K562 (cell line): Measurements from ENCODE around the gene SLC66A3. TPM values are rescaled to one million over a fixed set of nuclear protein-coding genes. Genes with fewer than 3 reads are reported as not detected.
A peak's percentile ranks its signal among the peaks of the same experiment; 100 is the strongest.

Experiments
- CHD2 ChIP-seq: IDR thresholded peaks from 2 replicates; pipeline ENCODE4 v1.6.1; 2011; ENCODE audit warnings: low read depth, low read length
- E2F3 ChIP-seq: fragments of 250-450 bp; sonication (Bioruptor Pico); IDR thresholded peaks from 2 replicates; pipeline ENCODE4 v1.4.0; 2020; ENCODE audit warnings: mild to moderate bottlenecking
- ETV6 ChIP-seq, 3 experiments: fragments of 150-350 bp in 1 of 3; sonication (generic) in 1 of 3; formaldehyde crosslinking in 1 of 3; IDR thresholded peaks; 2 replicates each; pipeline versions ENCODE4 v1.6.1 to v1.8.0; 2014 to 2022; ENCODE audit warnings: borderline replicate concordance in 2 of 3, low read depth in 2 of 3, antibody characterized with exemption in 1 of 3, low read length in 1 of 3, mild to moderate bottlenecking in 1 of 3, missing genetic modification reagents in 1 of 3
- FOXP1 ChIP-seq: sonication (generic); formaldehyde crosslinking; IDR thresholded peaks from 2 replicates; pipeline ENCODE4 v1.8.0; 2022; ENCODE audit warnings: mild to moderate bottlenecking, missing genetic modification reagents
- GABPB2 ChIP-seq: fragments of 250-450 bp; sonication (Bioruptor Pico); conservative IDR thresholded peaks from 2 replicates; pipeline ENCODE4 v1.5.1; 2021; ENCODE audit warnings: mild to moderate bottlenecking
- HBP1 ChIP-seq: fragments of 450-650 bp; formaldehyde crosslinking; IDR thresholded peaks from 2 replicates; pipeline ENCODE4 v1.4.0; 2022; ENCODE audit warnings: missing genetic modification characterization
- HDAC1 ChIP-seq, 2 experiments: fragments of 450-650 bp; IDR thresholded peaks; 2 replicates each; pipeline ENCODE4 v1.6.1; 2016 to 2017; ENCODE audit warnings: inconsistent platforms in 1 of 2, mild to moderate bottlenecking in 1 of 2, moderate library complexity in 1 of 2
- HMGN3 ChIP-seq: IDR thresholded peaks from 2 replicates; pipeline ENCODE4 v1.6.1; 2011; ENCODE audit warnings: borderline replicate concordance, low read depth, mild to moderate bottlenecking, mixed read lengths, low read length; ENCODE audit not compliant: insufficient read length; ENCODE audit errors: extremely low read depth
- HOMEZ ChIP-seq: fragments of 250-450 bp; sonication (Bioruptor Pico); IDR thresholded peaks from 2 replicates; pipeline ENCODE4 v1.4.0; 2020; ENCODE audit warnings: mild to moderate bottlenecking, moderate library complexity
- ILK ChIP-seq: fragments of 450-650 bp; IDR thresholded peaks from 2 replicates; pipeline ENCODE4 v1.6.1; 2016; ENCODE audit warnings: missing genetic modification characterization, low read depth, mild to moderate bottlenecking, missing compliant biosample characterization, moderate library complexity, borderline replicate concordance
- IRF1 ChIP-seq: sonication (generic); formaldehyde crosslinking; IDR thresholded peaks from 2 replicates; pipeline ENCODE4 v1.8.0; 2022; ENCODE audit warnings: missing genetic modification reagents, mild to moderate bottlenecking, borderline replicate concordance
- MAZ ChIP-seq, 2 experiments: fragments of 450-650 bp in 1 of 2; sonication (generic) in 1 of 2; formaldehyde crosslinking; IDR thresholded peaks in 1 of 2; conservative IDR thresholded peaks in 1 of 2; 2 replicates each; pipeline versions ENCODE4 v1.4.0 to v1.5.0; 2020; ENCODE audit warnings: mild to moderate bottlenecking in 1 of 2, missing genetic modification reagents in 1 of 2
- NCOA4 ChIP-seq: fragments of 450-650 bp; IDR thresholded peaks from 2 replicates; pipeline ENCODE4 v1.6.1; 2018; ENCODE audit warnings: mild to moderate bottlenecking; ENCODE audit not compliant: partially characterized antibody
- POLR2AphosphoS2 ChIP-seq: IDR thresholded peaks from 2 replicates; pipeline ENCODE4 v1.6.1; 2012; ENCODE audit warnings: low read length, improper control_type of control experiment
- SPI1 ChIP-seq: IDR thresholded peaks from 2 replicates; pipeline ENCODE4 v1.6.1; 2011; ENCODE audit warnings: low read depth, low read length, control low read depth, borderline replicate concordance
- ZFP36 ChIP-seq: fragments of 150-350 bp; IDR thresholded peaks from 2 replicates; pipeline ENCODE4 v1.6.1; 2018; ENCODE audit warnings: low read length, low read depth; ENCODE audit not compliant: partially characterized antibody
- ZNF347 ChIP-seq: fragments of 450-650 bp; formaldehyde crosslinking; IDR thresholded peaks from 2 replicates; pipeline ENCODE4 v1.4.0; 2020; ENCODE audit warnings: low read depth, mild to moderate bottlenecking, moderate library complexity
- ZNF609 ChIP-seq: sonication (generic); formaldehyde crosslinking; IDR thresholded peaks from 2 replicates; pipeline ENCODE4 v1.8.1; 2023; ENCODE audit warnings: missing genetic modification reagents, mild to moderate bottlenecking, borderline replicate concordance
- polyA plus RNA-seq, 8 experiments: library from polyadenylated mRNA; depleted of rRNA in 4 of 8; stranded (reverse) in 5 of 8; unstranded in 3 of 8; fragments of >200 nt; fragmentation: Nextera tagmentation in 2 of 8; fragmentation: Illumina TruSeq in 1 of 8; extraction: Ambion mirVana in 2 of 8; extraction: Trizol in 1 of 8; gene quantifications; 2 replicates each; pipeline versions ENCODE4 v1.2.1 to v1.2.3, GENCODE V29; 2011 to 2014; ENCODE audit warnings: inconsistent platforms in 1 of 8, missing spikeins in 1 of 8
- total RNA-seq, 7 experiments: library from RNA; depleted of rRNA in 6 of 7; stranded (reverse); fragments of >200 nt in 6 of 7; fragmentation: Illumina TruSeq in 2 of 7; extraction: Trizol in 2 of 7; gene quantifications; 2 replicates each; pipeline versions ENCODE4 v1.2.1 to v1.2.3, GENCODE V29; 2011 to 2021; ENCODE audit warnings: low replicate concordance in 1 of 7

The SLC66A3 gene
- total and polyA plus RNA-seq, 9 of the 15 experiments (the other 6 are each of a cell fraction or from before 2014, with no cell fraction given): 2.8 to 30.0 (median 9.1) TPM

- TF ChIP-seq ZNF609 (CRISPR knock-in tag) (no peak), MAZ (CRISPR knock-in tag; conservative IDR thresholded peaks at IDR 0.05 in 1 of 2, IDR thresholded peaks at IDR 0.05 in 1 of 2) (0 out of 4 replicates have a peak, but pooled peaks of 1 of the 2 experiments have one; percentile 46), POLR2AphosphoS2 (no peak), HDAC1 (IDR thresholded peaks at IDR 0.05) (no peak), HOMEZ (CRISPR knock-in tag) (no peak; the same call in 1 of the 2 replicates), IRF1 (CRISPR knock-in tag) (no peak), ZFP36 (no peak), ILK (tag) (no peak), HBP1 (peak; percentile 86; the same call in 1 of the 2 replicates), ETV6 (IDR thresholded peaks at IDR 0.05; ENCODE audit: borderline replicate concordance in 1 of 2, low read depth in 2 of 2, low read length in 1 of 2) (no peak), ETV6 (CRISPR knock-in tag; IDR thresholded peaks at IDR 0.05; ENCODE audit: borderline replicate concordance) (no peak), NCOA4 (no peak), CHD2 (no peak), GABPB2 (no peak), E2F3 (peak; percentile 19; the same call in 1 of the 2 replicates), FOXP1 (CRISPR knock-in tag) (no peak), SPI1 (no peak), ZNF347 (CRISPR knock-in tag) (no peak), HMGN3 (no peak)
Observed at GRCh38 chr2:11122380-11122779, 32.9 kb upstream of the SLC66A3 start (continued).
